HepG2 (cell line): ENCODE results near the gene INF2. TPM values are rescaled to one million over a fixed set of nuclear protein-coding genes. Genes with fewer than 3 reads are reported as not detected.

Experiments
- CBX2 ChIP-seq, 2 experiments: fragments of 200-600 bp in 1 of 2; sonication (generic); formaldehyde crosslinking in 1 of 2; IDR thresholded peaks; 2 replicates each; pipeline versions ENCODE4 v1.7.0 to v1.8.1; 2018 to 2022; ENCODE audit warnings: low read depth in 2 of 2, low read length in 1 of 2, mild to moderate bottlenecking in 1 of 2, missing genetic modification reagents in 1 of 2
- DRAP1 ChIP-seq: IDR thresholded peaks from 2 replicates; pipeline ENCODE4 v1.6.1; 2016; ENCODE audit warnings: missing genetic modification reagents, missing compliant biosample characterization
- GFI1 ChIP-seq: sonication (generic); formaldehyde crosslinking; IDR thresholded peaks from 2 replicates; pipeline ENCODE4 v1.5.0; 2020; ENCODE audit warnings: missing genetic modification reagents, mild to moderate bottlenecking, borderline replicate concordance
- HMGXB4 ChIP-seq, 2 experiments: sonication (generic) in 1 of 2; formaldehyde crosslinking in 1 of 2; IDR thresholded peaks; 2 replicates each; pipeline versions ENCODE4 v1.4.0 to v1.6.1; 2018 to 2020; ENCODE audit warnings: missing genetic modification reagents in 2 of 2, borderline replicate concordance in 1 of 2, low read depth in 1 of 2, mild to moderate bottlenecking in 1 of 2, missing biosample characterization in 1 of 2
- PCBP1 ChIP-seq: fragments of 200-400 bp; formaldehyde crosslinking; IDR thresholded peaks from 2 replicates; pipeline ENCODE4 v1.6.1; 2017; ENCODE audit warnings: mild to moderate bottlenecking, low read depth, low read length, borderline replicate concordance
- POLR2A ChIP-seq, 2 experiments: IDR thresholded peaks; 2 replicates each; pipeline ENCODE4 v1.6.1; 2011; ENCODE audit warnings: low read depth in 2 of 2, low read length in 2 of 2, mild to moderate bottlenecking in 1 of 2, moderate library complexity in 1 of 2; ENCODE audit not compliant: insufficient read depth in 1 of 2
- REXO4 ChIP-seq: sonication (generic); formaldehyde crosslinking; IDR thresholded peaks from 2 replicates; pipeline ENCODE4 v1.8.0; 2022; ENCODE audit warnings: missing genetic modification reagents, mild to moderate bottlenecking, borderline replicate concordance
- RFX1 ChIP-seq: fragments of 450-650 bp; IDR thresholded peaks from 2 replicates; pipeline ENCODE4 v1.6.1; 2017
- TBP ChIP-seq: sonication (generic); formaldehyde crosslinking; IDR thresholded peaks from 2 replicates; pipeline ENCODE4 v1.5.0; 2020; ENCODE audit warnings: missing genetic modification reagents
- TBX2 ChIP-seq: sonication (generic); formaldehyde crosslinking; IDR thresholded peaks from 2 replicates; pipeline ENCODE4 v1.5.0; 2020; ENCODE audit warnings: missing genetic modification reagents, mild to moderate bottlenecking, borderline replicate concordance
- THYN1 ChIP-seq: sonication (generic); formaldehyde crosslinking; IDR thresholded peaks from 2 replicates; pipeline ENCODE4 v1.8.1; 2023; ENCODE audit warnings: low read depth, mild to moderate bottlenecking, moderate library complexity, missing genetic modification reagents, borderline replicate concordance
- ZNF276 ChIP-seq: sonication (generic); formaldehyde crosslinking; IDR thresholded peaks from 2 replicates; pipeline ENCODE4 v1.4.0; 2020; ENCODE audit warnings: mild to moderate bottlenecking, low read depth, missing genetic modification reagents
- ZNF318 ChIP-seq: sonication (generic); formaldehyde crosslinking; IDR thresholded peaks from 2 replicates; pipeline ENCODE4 v1.4.0; 2020; ENCODE audit warnings: mild to moderate bottlenecking, missing genetic modification reagents
- ZNF343 ChIP-seq: sonication (generic); formaldehyde crosslinking; IDR thresholded peaks from 2 replicates; pipeline ENCODE4 v1.4.0; 2020; ENCODE audit warnings: mild to moderate bottlenecking, missing genetic modification reagents
- ZNF383 ChIP-seq: sonication (generic); formaldehyde crosslinking; IDR thresholded peaks from 2 replicates; pipeline ENCODE4 v1.4.0; 2020; ENCODE audit warnings: missing genetic modification reagents, mild to moderate bottlenecking, borderline replicate concordance
- ZNF598 ChIP-seq: sonication (generic); formaldehyde crosslinking; IDR thresholded peaks from 2 replicates; pipeline ENCODE4 v1.5.1; 2020; ENCODE audit warnings: mild to moderate bottlenecking, missing genetic modification reagents, borderline replicate concordance
- ZNF768 ChIP-seq: sonication (generic); formaldehyde crosslinking; IDR thresholded peaks from 2 replicates; pipeline ENCODE4 v1.4.0; 2020; ENCODE audit warnings: missing genetic modification reagents
- polyA plus RNA-seq, 8 experiments: library from polyadenylated mRNA; depleted of rRNA in 3 of 8; stranded (reverse) in 7 of 8; unstranded in 1 of 8; fragments of >200 nt; fragmentation: Illumina TruSeq in 4 of 8; extraction: Trizol in 4 of 8; gene quantifications; 2 replicates each; pipeline versions ENCODE4 v1.2.1 to v1.2.3, GENCODE V29; 2011 to 2016; ENCODE audit warnings: low read depth in 4 of 8, missing spikeins in 1 of 8, mixed read lengths in 1 of 8; ENCODE audit not compliant: insufficient read depth in 1 of 8
- total RNA-seq, 5 experiments: library from RNA; depleted of rRNA; stranded (reverse); fragments of >200 nt; fragmentation: Illumina TruSeq; extraction: Trizol; gene quantifications; 2 replicates each; pipeline ENCODE4 v1.2.3, GENCODE V29; 2016; ENCODE audit warnings: low read depth in 1 of 5

Gene INF2
- total and polyA plus RNA-seq, 2 of the 13 experiments (the other 11 are each of a cell fraction or from before 2014, with no cell fraction given) = 16.4 to 26.4 TPM

GRCh38 chr14:104665114-104665656, 24.2 kb upstream of the INF2 start (continued):
- TF ChIP-seq ZNF318 = 0 out of 2 replicates have a peak, but pooled peaks have one; percentile 11
- 0 out of 2 replicates have a peak, but pooled peaks have one; percentile 39 for TF ChIP-seq ZNF343 (CRISPR knock-in tag)
- TF ChIP-seq HMGXB4 (CRISPR knock-in tag; IDR thresholded peaks at IDR 0.05; ENCODE audit: borderline replicate concordance in 1 of 2, low read depth in 1 of 2) = no peak
- TF ChIP-seq POLR2A (IDR thresholded peaks at IDR 0.05; ENCODE audit: insufficient read depth in 1 of 2, low read depth in 2 of 2, low read length in 2 of 2) = no peak
- TF ChIP-seq PCBP1 = no peak
- TF ChIP-seq ZNF383 (CRISPR knock-in tag) = 0 out of 2 replicates have a peak, but pooled peaks have one; percentile 15
- TF ChIP-seq CBX2 (IDR thresholded peaks at IDR 0.05; ENCODE audit: low read depth, low read length) = no peak
- no peak for TF ChIP-seq CBX2 (CRISPR knock-in tag; IDR thresholded peaks at IDR 0.05; ENCODE audit: low read depth)
- no peak for TF ChIP-seq ZNF598
- TF ChIP-seq RFX1 = no peak
- no peak for TF ChIP-seq THYN1 (CRISPR knock-in tag)
- no peak for TF ChIP-seq TBX2
- TF ChIP-seq REXO4 (CRISPR knock-in tag) = no peak
- TF ChIP-seq DRAP1 (CRISPR knock-in tag) = 0 out of 2 replicates have a peak, but pooled peaks have one; percentile 15
- no peak for TF ChIP-seq TBP
- TF ChIP-seq ZNF276 (CRISPR knock-in tag) = no peak
- no peak for TF ChIP-seq ZNF768 (CRISPR knock-in tag)
- TF ChIP-seq GFI1 (CRISPR knock-in tag) = no peak
